H9 (cell line): Measurements from ENCODE around the gene C6orf62. TPM values are rescaled to one million over a fixed set of nuclear protein-coding genes. Genes with fewer than 3 reads are reported as not detected.

Source experiments
- DNase-seq: peaks from one replicate; pipeline ENCODE4 v3.0.0-alpha.2; 2017
- H2AFZ ChIP-seq: one replicate; pipeline ENCODE4 v1.6.1; 2013; ENCODE audit warnings: mild to moderate bottlenecking, low read length, control low read depth, moderate library complexity
- H2AK5ac ChIP-seq: 2 replicates; pipeline ENCODE4 v1.6.1; 2013; ENCODE audit warnings: low read length, control low read depth, mixed read lengths; ENCODE audit not compliant: insufficient read length
- H2BK120ac ChIP-seq: one replicate; pipeline ENCODE4 v1.6.1; 2013; ENCODE audit warnings: low read depth, mild to moderate bottlenecking, low read length, control low read depth, inconsistent platforms; ENCODE audit not compliant: poor library complexity, severe bottlenecking
- H2BK12ac ChIP-seq: 2 replicates; pipeline ENCODE4 v1.6.1; 2013; ENCODE audit warnings: low read length, control low read depth, mixed read lengths, low read depth; ENCODE audit not compliant: insufficient read length
- H2BK15ac ChIP-seq: 2 replicates; pipeline ENCODE4 v1.6.1; 2013; ENCODE audit warnings: low read depth, low read length, control low read depth
- H2BK20ac ChIP-seq: one replicate; pipeline ENCODE4 v1.6.1; 2013; ENCODE audit warnings: low read depth, mild to moderate bottlenecking, low read length, control low read depth, inconsistent platforms; ENCODE audit not compliant: poor library complexity, severe bottlenecking
- H2BK5ac ChIP-seq: 2 replicates; pipeline ENCODE4 v1.6.1; 2013; ENCODE audit warnings: low read length, control low read depth, mixed read lengths; ENCODE audit not compliant: insufficient read length
- H3K14ac ChIP-seq: 2 replicates; pipeline ENCODE4 v1.6.1; 2013; ENCODE audit warnings: low read length, control low read depth; ENCODE audit not compliant: insufficient read depth
- H3K18ac ChIP-seq: 2 replicates; pipeline ENCODE4 v1.6.1; 2013; ENCODE audit warnings: low read depth, mild to moderate bottlenecking, mixed read lengths, low read length, control low read depth; ENCODE audit not compliant: insufficient read length
- H3K23ac ChIP-seq: 2 replicates; pipeline ENCODE4 v1.6.1; 2013; ENCODE audit warnings: low read length, control low read depth, mixed read lengths, low read depth; ENCODE audit not compliant: insufficient read length
- H3K23me2 ChIP-seq: 2 replicates; pipeline ENCODE4 v1.6.1; 2013; ENCODE audit warnings: low read depth, mild to moderate bottlenecking, mixed read lengths, low read length, control low read depth; ENCODE audit not compliant: insufficient read length, poor library complexity, severe bottlenecking
- H3K27ac ChIP-seq: 2 replicates; pipeline ENCODE4 v1.5.1; 2013; ENCODE audit warnings: low read length, control low read depth, mixed read lengths, low read depth; ENCODE audit not compliant: insufficient read length
- H3K27me3 ChIP-seq: 2 replicates; pipeline ENCODE4 v1.6.1; 2013; ENCODE audit warnings: low read length, control low read depth, inconsistent platforms; ENCODE audit not compliant: insufficient read depth
- H3K4ac ChIP-seq: 2 replicates; pipeline ENCODE4 v1.6.1; 2013; ENCODE audit warnings: low read depth, mild to moderate bottlenecking, control low read depth, inconsistent platforms, low read length, moderate library complexity
- H3K4me1 ChIP-seq: 2 replicates; pipeline ENCODE4 v1.6.1; 2013; ENCODE audit warnings: low read length, control low read depth, inconsistent platforms; ENCODE audit not compliant: insufficient read depth
- H3K4me2 ChIP-seq: 2 replicates; pipeline ENCODE4 v1.6.1; 2013; ENCODE audit warnings: low read length, control low read depth, mixed read lengths; ENCODE audit not compliant: insufficient read length, insufficient read depth
- H3K56ac ChIP-seq: 2 replicates; pipeline ENCODE4 v1.6.1; 2013; ENCODE audit warnings: low read depth, mild to moderate bottlenecking, mixed read lengths, low read length, control low read depth; ENCODE audit not compliant: insufficient read length
- H3K79me1 ChIP-seq: 2 replicates; pipeline ENCODE4 v1.6.1; 2013; ENCODE audit warnings: low read depth, mild to moderate bottlenecking, moderate library complexity, low read length, control low read depth, inconsistent platforms; ENCODE audit not compliant: insufficient read depth, poor library complexity, severe bottlenecking
- H3K79me2 ChIP-seq: 2 replicates; pipeline ENCODE4 v1.6.1; 2013; ENCODE audit warnings: low read length, control low read depth, inconsistent platforms; ENCODE audit not compliant: insufficient read depth
- H3K9ac ChIP-seq: 2 replicates; pipeline ENCODE4 v1.6.1; 2013; ENCODE audit warnings: low read length, control low read depth, mixed read lengths; ENCODE audit not compliant: insufficient read length; ENCODE audit errors: extremely low read depth
- H3K9me3 ChIP-seq: one replicate; pipeline ENCODE4 v1.6.1; 2013; ENCODE audit warnings: low read depth, low read length, inconsistent platforms; ENCODE audit not compliant: control insufficient read depth
- H3T11ph ChIP-seq: one replicate; pipeline ENCODE4 v1.6.1; 2013; ENCODE audit warnings: mild to moderate bottlenecking, low read length, control low read depth, inconsistent platforms
- H4K20me1 ChIP-seq: one replicate; pipeline ENCODE4 v1.6.1; 2013; ENCODE audit not compliant: control insufficient read depth, insufficient read length, insufficient read depth
- H4K5ac ChIP-seq: 2 replicates; pipeline ENCODE4 v1.6.1; 2013; ENCODE audit warnings: low read depth, mild to moderate bottlenecking, mixed read lengths, low read length, control low read depth; ENCODE audit not compliant: insufficient read length
- H4K8ac ChIP-seq: replicated peaks from 2 replicates; pipeline ENCODE4 v1.6.1; 2013; ENCODE audit warnings: low read length, control low read depth, mixed read lengths, low read depth; ENCODE audit not compliant: insufficient read length
- H4K91ac ChIP-seq: 2 replicates; pipeline ENCODE4 v1.6.1; 2013; ENCODE audit warnings: low read depth, mild to moderate bottlenecking, moderate library complexity, mixed read lengths, low read length, control low read depth; ENCODE audit not compliant: insufficient read length
- H3K27ac Mint-ChIP-seq, 3 experiments: 2 replicates in 2 of 3; 3 replicates in 1 of 3; pipeline ENCODE4 v1.8.0; 2020 to 2021; ENCODE audit warnings: mixed read lengths in 3 of 3, mild to moderate bottlenecking in 1 of 3, moderate library complexity in 1 of 3
- H3K27me3 Mint-ChIP-seq: 2 replicates; pipeline ENCODE4 v1.8.0; 2021; ENCODE audit warnings: low read depth, mild to moderate bottlenecking, moderate library complexity, mixed read lengths
- H3K36me3 Mint-ChIP-seq, 3 experiments: 2 replicates in 2 of 3; 3 replicates in 1 of 3; pipeline ENCODE4 v1.8.0; 2020 to 2021; ENCODE audit warnings: low read depth in 3 of 3, mixed read lengths in 3 of 3; ENCODE audit not compliant: insufficient read depth in 1 of 3
- H3K4me1 Mint-ChIP-seq, 2 experiments: 2 replicates each; pipeline ENCODE4 v1.8.0; 2020; ENCODE audit warnings: mixed read lengths in 2 of 2
- H3K4me3 Mint-ChIP-seq, 2 experiments: 2 replicates in 1 of 2; 3 replicates in 1 of 2; pipeline ENCODE4 v1.8.0; 2020 to 2021; ENCODE audit warnings: mild to moderate bottlenecking in 2 of 2, mixed read lengths in 2 of 2, moderate library complexity in 1 of 2
- H3K9me3 Mint-ChIP-seq, 2 experiments: 2 replicates in 1 of 2; 3 replicates in 1 of 2; pipeline ENCODE4 v1.8.0; 2020; ENCODE audit warnings: mild to moderate bottlenecking in 2 of 2, mixed read lengths in 2 of 2, moderate library complexity in 1 of 2
- CTCF ChIP-seq: fragments of 200-600 bp; sonication (generic); conservative IDR thresholded peaks from 3 replicates; pipeline ENCODE4 v1.8.0; 2021; ENCODE audit warnings: antibody characterized with exemption, mild to moderate bottlenecking
- WGBS: extraction: QIAGEN DNeasy Blood & Tissue Kit; methylation state at CpG from one replicate; pipeline ENCODE4 v1.1.7; 2013; ENCODE audit warnings: missing lambda C conversion rate, low lambda C conversion rate, mixed read lengths; ENCODE audit not compliant: insufficient read length; ENCODE audit errors: extremely low coverage; 5-methylcytosine and 5-hydroxymethylcytosine counted together
- total RNA-seq: library from RNA; stranded (reverse); gene quantifications from 2 replicates; pipeline ENCODE4 v1.2.1, GENCODE V29; 2021

The C6orf62 gene
- total RNA-seq, 1 experiment from 2014 or later = 125 TPM

- H3T11ph ChIP-seq = no peak overlapping the region
- H3K4me1 Mint-ChIP-seq = peaks cover 27 to 30% of the 10 kb centered on the region in 2 experiments
- H2BK120ac ChIP-seq = no peak overlapping the region
- H2BK20ac ChIP-seq = no peak overlapping the region
- no peak overlapping the region for H2AK5ac ChIP-seq
- no peak overlapping the region for H3K9ac ChIP-seq
- H3K56ac ChIP-seq = no peak overlapping the region
- H3K27me3 ChIP-seq = no peaks in the 10 kb centered on the region
- H3K4me1 ChIP-seq = peaks cover 2% of the 10 kb centered on the region; the same call in 1 of the 2 replicates
- no peak for DNase-seq
- no peak overlapping the region for H2BK12ac ChIP-seq
- no peak overlapping the region for H3K4me2 ChIP-seq
- no peak overlapping the region for H3K18ac ChIP-seq
- H3K27me3 Mint-ChIP-seq = peaks cover 3% of the 10 kb centered on the region
- no peaks in the 10 kb centered on the region for H4K20me1 ChIP-seq
- no peak overlapping the region for H3K4me3 Mint-ChIP-seq
- H3K27ac ChIP-seq = no peak overlapping the region
- no peak overlapping the region for H3K14ac ChIP-seq
- no peaks in the 10 kb centered on the region for H3K23me2 ChIP-seq
- no peak overlapping the region for H3K4ac ChIP-seq
- H4K91ac ChIP-seq = no peak overlapping the region
- no peak for TF ChIP-seq CTCF
- no peak overlapping the region for H2BK15ac ChIP-seq
- H3K79me2 ChIP-seq = no peaks in the 10 kb centered on the region
- no peak overlapping the region for H4K8ac ChIP-seq
- H3K9me3 Mint-ChIP-seq = no peaks in the 10 kb centered on the region; a peak in 2 of 5 replicates
- peak overlapping the region; percentile 34 to 64 (median 42); a peak in 2 of 7 replicates for H3K27ac Mint-ChIP-seq
- no peaks in the 10 kb centered on the region for H3K79me1 ChIP-seq
- no peak overlapping the region for H2BK5ac ChIP-seq
- no peaks in the 10 kb centered on the region for H3K9me3 ChIP-seq
- WGBS = no CpG with 5 or more reads among the region's 1 CpG
- peaks cover 10 to 16% (median 16%) of the 10 kb centered on the region in 3 experiments for H3K36me3 Mint-ChIP-seq
- no peak overlapping the region for H3K23ac ChIP-seq
- H4K5ac ChIP-seq = no peak overlapping the region
- no peak overlapping the region for H2AFZ ChIP-seq
These were observed 32.5 kb downstream of the C6orf62 start for GRCh38 chr6:24686408-24686807.
